GM18907 (cell line): ENCODE measurements around the gene SLC35B1.
"Not testable (repeated sequence)": the region's sequence is repeated elsewhere in the genome, so short reads cannot be mapped to it uniquely, and the experiment has no call there.

Source experiments
- ATAC-seq: cut with Tn5 transposase; IDR thresholded peaks from one replicate; pipeline ENCODE4 v1.9.1; 2021; ENCODE audit warnings: mild to moderate bottlenecking, moderate library complexity; ENCODE audit not compliant: unreplicated experiment

The SLC35B1 gene

DNA sequence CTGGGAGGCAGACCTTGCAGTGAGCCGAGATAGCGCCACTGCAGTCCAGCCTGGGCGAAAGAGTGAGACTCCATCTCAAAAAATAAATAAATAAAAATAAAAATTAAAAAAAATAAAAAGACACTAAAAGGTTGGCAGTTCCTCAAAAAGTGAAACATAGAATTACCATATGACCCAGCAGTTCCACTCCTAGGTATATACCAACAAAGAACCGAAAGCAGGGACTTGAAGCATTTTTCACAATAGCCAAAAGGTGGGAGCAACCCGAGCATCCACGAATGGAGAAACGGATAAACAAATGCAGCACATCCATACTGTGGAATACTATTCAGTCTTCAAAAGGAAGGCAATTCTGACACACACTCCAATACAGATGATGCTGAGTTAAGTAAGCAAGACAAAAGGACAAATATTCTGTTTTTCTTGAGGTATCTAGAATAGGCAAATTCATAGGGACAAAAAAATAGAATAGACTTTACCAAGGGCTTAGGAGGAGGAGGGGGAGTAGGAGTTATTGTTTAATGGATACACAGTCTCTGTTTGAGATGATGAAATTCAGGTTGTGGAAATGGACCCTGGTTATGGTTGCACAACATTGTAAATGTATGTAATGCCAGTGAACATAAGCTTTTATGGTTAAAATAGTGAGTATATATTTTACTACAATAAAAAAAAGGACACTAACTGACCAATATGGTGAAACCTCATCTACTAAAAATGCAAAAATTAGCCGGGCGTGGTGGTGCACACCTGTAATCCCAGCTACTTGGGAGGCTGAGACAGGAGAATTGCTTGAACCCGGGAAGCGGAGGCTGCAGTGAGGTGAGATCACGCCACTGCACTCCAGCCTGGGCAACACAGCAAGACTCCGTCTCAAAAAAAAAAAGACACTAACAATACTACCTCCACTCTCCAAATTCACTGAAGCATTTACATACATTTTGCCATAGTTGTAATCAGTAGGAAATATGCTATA is 27.0 kb upstream of the SLC35B1 start:
- no peak for ATAC-seq

DNA sequence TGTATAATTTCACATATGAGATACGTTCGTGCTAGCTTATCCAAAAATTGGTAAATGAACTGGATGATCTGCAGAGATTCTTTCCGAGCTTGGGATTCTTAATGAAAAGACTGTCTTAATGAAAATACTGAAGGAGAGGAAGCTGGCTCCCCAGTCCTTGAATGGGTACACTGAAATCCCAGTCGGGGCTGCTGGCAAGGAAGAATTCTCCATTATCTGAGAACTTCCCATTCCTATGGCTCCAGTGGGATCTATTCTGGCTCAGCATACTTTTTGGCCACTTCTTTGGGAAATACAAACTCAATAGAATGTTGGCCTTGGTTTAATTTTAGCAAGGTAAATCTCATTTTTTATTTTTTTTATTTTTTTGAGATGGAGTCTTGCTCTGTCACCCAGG is 23.7 kb upstream of the SLC35B1 start:
- ATAC-seq, result no peak

DNA sequence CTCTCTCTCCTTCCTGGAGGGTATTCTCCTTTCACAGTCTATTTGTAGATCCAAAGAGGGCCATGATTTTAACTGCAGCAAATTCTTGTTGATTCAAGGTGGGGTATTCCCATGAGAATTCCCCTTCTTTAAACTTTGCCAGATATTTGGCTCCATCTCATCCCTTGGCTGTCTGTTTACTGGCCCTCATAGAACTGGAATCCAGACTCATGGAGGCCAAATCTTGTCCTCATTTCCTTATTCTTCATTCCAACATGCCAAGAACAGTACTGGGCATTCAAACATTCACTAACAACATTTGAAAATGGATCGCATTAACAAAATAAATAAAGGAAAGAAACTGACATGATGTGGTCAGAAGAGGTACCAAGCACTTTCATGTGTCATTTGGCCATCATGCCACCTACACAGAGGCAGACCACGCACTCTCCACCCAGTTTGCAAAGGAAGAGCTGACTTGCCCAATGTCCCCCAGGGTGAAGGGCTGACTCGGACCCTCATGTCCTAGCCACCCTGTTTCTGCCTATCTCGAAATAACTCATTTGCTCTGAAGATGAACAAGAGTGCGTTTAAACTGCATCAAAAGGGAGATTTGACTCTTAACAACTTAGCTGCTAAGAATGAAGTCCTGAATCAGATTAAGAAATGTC is 23.1 kb upstream of the SLC35B1 start:
- ATAC-seq, result no peak

DNA sequence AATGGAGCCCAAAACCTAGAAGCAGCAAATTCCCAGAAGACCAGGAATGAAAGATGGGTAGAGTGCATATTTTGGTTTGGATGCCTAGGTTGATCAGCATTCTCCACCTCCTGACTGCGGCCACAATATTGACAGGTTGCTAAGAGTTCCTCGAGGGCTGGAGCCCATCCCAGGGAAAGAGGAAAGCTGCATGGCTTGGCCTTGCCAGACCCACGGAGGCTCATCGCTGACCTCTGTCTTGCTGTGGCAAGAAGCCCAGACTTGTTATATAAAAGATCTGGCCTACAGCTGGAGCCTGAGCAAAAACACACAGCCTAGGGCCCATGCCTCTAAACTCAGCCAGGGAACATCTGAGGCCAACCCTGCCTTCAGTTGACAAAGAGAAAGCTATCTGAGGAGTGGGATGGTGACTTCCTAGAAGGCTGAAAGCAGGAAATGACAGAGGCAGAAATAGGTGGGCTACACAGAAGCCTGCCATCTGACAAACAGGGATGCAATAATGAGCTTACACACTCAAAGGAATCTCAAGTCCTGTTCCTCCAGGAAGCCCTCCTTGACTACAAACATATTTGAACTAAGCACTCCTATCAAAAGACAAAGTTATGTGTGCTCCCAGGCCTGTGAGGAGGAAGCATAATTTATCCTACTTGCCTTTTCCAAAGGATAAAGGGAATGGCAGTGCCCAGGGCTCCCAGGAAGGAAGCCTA is 22.5 kb upstream of the SLC35B1 start:
- no peak for ATAC-seq

DNA sequence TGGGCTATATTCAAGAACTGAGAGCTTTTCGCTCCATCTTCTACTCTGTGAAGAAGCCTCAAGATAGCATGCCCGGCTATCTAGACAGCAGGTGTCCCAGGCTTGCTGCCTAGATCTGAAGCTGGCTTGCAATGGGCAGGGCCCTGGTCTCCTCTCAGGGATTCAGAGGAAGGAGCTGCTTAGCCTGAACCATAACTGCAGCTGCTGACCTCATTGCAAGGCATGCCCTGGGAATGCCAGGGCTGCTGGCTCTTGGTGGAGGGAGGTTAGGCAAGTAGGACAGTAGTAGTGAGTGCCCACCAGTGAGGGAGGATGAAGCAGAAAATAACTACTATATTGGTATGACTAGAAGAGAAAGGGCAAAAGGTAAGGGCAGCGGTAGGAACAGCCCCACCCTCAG is 21.3 kb upstream of the SLC35B1 start:
- no peak for ATAC-seq

DNA sequence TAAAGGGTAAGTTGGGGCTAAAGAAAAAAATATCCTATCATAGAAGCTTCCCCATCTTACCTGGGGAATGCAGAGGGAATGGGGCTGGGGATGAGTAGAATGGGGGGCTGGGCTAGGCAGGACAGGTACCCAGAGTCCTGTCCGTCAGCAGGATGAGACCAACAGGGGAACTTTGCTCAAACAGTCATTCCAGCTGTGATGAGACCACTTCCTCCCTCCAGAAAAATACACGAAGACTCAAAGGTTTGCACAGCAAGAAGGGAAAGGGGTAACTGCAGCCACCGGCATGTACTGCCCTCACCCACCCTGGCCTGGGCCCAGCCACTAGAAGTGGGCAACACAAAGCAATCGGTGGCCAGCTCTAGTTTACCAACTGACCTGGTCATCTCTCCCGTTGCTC is 20.7 kb upstream of the SLC35B1 start:
- no peak for ATAC-seq

DNA sequence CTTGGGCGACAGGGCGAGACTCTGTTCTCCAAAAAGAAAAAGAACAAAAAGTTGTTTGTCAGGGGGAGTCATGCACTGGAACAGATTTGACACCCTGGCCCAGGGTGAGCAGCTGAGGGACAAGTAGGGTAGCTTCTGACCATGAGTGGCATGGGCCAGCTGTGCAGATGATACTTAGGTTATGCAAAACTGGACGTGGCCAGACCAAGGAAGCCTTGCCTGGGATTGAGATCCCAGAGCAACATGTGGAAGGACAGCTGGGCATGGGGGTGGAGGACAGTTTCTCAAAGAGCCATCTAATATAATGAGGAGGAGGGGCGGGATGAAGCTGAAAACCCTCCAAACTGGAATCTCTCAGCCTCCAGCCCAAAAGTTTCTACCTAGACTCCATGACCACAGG is 19.6 kb upstream of the SLC35B1 start:
- no peak for ATAC-seq

DNA sequence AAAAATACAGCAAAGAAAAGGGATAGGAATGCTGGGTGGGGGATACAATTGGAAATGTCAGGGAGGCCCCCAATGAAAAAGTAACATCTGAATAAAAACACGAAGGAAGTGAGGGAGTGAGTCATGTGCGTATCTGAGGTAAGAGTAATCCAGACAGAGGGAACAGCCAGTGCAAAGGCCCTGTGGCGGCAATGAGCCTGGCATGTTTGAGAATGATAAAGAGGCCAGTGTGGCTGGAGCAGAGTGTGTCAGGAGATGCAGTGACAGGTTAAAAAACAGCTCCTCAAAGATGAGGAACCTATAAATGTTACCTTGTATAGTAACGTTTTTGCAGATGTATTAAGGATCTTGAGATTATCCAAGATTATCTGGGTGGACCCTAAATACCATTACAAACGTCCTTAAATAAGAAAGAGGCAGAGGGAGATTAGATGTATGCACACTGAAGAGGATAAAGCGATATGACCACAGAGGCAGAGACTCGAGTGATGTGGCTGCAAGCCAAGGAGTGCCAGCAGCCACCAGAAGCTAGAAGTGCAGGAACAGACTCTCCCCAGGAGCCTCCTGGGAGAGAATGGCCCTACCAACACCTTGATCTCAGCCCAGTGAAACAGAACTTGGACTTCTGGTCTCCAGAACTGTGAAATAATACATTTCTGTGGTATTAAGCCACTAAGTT is 17.8 kb upstream of the SLC35B1 start:
- no peak for ATAC-seq

DNA sequence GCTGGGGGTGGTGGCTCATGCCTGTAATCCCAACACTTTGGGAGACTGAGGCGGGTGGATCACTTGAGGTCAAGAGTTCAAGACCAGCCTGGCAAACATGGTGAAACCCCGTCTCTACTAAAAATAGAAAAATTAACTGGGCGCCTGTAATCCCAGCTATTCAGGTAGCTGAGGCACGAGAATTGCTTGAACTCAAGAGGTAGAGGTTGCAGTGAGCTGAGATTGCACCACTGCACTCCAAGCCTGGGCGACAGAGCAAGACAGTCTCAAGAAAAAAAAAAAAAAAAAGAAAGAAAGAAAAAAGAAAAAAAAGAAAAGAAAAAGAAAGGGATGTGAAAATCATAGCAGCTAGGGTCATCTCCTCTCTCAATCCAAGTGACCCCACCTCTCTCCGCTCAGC is 16.8 kb upstream of the SLC35B1 start:
- not testable (repeated sequence) for ATAC-seq

DNA sequence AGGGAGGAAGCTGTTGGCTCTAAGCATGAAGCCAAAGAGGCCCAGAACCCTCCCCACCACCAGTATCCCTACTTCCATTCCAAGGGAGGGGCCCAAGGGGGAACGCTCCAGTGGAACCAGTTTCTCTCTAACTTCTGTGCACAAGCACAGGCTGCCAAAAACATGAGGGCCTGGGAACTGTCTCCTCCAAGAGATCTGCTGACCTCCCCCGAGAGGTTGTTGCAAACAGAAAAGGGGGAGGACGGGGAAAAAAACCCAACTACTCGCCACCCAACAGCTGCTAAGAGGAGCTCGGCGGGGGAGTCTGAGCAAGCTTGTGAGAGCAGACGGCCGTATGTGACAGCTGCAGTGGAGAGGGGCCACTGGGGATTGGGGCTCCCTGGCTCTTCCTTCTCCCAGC is 15.7 kb upstream of the SLC35B1 start:
- ATAC-seq, result no peak

DNA sequence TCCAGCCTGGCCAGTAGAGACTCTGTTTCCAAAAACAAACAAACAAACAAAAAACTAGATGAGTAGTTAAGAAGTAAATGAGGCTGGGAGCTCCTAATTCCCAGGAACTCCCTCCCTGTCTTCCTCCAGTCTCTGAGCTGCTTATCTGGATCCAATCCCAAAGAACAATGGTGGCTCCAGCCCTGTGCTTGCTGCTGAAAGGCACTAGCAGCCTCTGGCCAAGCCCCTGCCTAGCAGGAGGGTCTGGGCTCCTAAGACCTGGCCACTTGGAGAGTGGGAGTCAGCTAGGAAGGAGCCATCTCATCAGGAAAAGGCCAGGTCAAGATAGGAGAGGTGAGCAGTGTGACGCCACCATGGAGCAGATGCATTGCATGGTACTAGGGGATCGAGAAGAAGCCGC is 14.3 kb upstream of the SLC35B1 start:
- no peak for ATAC-seq

DNA sequence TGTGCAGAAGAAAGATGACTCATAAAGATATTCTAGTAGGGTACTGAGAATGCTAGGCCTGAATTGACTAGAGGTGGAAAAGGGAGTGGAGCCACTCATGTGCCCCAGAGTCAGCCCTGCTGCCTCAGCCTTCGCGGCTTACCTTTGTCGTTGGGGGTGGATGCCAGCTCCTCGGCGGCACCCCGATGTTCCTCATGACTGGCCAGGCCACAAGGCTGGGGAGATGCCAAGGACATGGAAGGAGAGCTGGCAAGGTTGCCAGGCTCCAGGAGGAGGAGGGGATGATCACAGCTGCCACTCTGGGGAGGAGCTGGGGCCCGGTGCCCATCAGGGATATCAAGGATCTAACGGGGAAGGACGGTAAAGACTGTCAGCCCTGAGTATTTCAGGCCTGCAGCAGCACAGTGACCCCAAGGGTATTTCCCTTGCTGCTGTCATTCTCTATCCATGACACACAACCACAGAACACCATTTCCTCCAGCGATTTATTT is 9.7 kb upstream of the SLC35B1 start:
- ATAC-seq, result no peak

DNA sequence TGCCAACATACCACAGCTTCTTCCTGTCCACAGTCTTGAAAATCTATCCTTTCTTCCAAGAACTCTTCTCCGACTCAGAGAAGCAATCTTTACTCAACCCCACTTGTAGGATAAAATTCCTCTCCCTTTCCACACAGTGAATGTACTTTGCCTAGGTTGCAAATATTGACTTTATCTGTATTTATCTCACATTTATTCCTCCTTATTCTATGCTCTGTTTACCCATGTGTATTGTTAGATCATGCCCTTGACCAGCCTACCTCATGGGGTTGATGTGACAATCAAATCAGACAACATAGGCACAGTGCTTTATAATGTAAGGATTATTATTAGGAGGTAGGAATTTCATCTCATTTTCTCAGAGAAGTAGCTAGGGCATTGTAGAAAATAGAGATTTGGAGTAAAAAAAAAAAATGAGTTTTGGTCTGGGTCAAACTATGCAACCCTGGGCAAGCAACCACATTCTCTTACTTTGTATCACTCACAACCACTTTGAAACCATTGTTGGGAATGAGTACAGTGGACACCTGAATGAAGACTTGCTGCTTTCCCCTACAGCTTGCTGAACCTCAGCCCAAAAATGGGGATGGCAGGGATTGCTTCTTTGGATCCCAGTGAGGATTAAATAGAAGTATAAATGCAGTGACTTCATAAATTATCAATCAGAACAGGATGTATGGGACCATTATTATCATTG is 9.1 kb upstream of the SLC35B1 start:
- ATAC-seq, result no peak

DNA sequence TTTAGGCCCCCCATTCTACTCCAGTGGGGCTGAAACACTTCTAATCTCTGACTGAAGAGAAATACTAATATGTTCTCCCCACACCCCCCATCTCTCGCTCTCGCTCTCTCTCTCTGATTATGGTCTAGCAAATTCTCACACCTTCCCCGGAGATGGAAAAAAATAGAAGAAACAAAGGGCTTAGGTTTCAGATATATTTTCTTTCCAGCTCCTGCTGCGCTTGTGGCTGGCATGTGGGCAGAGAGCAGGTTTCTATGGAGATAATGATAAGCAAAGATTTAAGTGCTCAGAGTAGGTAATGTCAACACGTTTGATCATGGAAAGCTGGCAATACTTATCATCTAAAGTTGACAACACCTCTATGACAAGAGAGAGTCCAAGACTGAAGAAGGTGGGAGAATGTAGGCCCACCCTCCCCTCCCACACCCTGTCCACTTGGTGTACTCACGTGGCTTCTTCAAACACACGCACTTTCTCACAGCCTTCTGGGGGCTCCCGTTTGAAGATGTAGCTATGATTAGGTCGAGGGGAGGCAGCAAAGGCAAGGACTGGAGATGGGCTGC is 8.0 kb upstream of the SLC35B1 start:
- ATAC-seq, result no peak

DNA sequence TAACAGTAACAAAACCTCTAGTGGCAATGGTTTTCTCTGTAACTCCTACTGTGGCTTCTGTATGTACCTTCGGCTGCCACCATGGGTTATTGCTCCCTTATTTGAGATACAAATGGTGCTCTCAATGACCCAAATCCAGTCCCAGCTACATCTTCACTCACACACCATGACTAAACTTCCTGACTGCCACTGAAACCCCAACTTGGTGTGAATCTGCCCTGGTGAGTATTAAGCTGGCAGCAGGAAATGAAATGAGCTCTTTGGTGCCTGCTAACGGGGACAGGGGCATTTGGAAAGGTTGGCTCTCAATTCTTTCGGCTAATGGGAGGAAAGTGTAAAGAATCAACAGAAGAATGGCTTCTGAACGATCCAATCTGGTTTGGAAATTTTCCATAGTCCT is 7.5 kb upstream of the SLC35B1 start:
- no peak for ATAC-seq

DNA sequence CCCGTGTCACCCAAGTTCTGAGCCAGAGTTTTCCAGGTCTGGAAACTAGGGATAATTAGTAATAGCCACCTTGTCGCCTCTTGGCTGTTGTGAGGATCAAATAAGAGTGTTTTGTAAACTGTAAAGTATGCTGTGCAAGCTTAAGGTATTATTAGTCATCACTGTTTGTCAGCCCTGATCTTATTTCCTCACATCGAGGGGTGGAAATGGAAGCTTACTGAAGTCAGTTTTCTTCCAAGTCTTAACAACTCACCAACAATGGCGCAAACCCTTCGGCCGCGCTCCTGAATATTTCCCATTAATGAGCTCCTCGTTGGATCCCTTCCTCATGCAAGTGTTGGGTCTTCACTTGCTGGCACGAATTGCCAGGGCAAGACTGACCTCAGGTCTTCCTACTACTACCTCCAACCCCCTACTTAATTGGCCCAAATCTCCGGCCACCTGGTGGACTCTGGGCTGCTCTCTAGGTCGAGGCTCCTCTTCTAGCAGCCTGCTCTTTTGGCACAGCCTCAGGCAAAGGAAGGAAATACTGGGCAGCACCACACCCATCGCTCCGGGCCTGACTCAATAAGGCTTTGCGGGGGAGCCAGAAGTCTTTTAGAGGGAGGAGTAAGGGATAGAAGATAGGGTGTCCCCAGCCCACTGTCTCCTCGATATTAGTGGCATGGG is 885 bp upstream of the SLC35B1 start:
- no peak for ATAC-seq

DNA sequence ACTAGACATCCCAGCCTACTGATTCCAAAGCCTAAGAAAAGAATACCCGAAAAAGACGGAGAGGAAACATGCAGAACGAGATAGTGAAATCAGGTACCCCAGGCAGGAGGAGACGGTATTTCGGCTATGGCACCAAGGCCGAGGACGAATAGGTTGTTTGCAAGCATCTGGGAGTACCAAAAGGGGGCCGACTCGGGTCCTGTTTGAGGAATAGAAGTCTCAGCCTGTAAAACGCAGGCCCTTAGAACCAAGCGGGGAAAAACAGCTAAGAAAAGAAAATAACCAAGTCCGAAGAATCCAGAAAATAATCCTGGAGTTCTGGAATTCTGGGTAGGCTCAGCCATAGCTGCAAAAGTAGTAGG is 537 bp downstream of the SLC35B1 start:
- no peak for ATAC-seq

DNA sequence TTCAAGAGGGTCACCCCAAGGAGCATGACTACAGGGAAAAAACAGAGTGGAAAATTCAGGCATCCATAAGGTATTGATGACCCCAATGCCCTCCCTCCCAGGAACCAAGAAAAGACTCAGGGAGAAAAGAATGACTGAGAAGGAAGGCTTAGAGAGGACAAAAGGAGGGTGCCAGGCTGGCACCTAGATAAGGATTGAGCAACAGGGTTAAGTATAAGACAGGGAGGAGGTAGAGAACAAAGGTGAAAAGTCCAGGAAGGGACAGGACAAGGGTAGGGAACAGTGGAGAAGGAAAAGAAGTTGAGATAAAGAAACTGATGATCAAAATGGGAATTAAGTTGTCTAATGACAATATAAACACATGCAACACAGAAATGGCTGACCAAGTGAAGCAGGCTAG is 2.5 kb downstream of the SLC35B1 start:
- no peak for ATAC-seq

DNA sequence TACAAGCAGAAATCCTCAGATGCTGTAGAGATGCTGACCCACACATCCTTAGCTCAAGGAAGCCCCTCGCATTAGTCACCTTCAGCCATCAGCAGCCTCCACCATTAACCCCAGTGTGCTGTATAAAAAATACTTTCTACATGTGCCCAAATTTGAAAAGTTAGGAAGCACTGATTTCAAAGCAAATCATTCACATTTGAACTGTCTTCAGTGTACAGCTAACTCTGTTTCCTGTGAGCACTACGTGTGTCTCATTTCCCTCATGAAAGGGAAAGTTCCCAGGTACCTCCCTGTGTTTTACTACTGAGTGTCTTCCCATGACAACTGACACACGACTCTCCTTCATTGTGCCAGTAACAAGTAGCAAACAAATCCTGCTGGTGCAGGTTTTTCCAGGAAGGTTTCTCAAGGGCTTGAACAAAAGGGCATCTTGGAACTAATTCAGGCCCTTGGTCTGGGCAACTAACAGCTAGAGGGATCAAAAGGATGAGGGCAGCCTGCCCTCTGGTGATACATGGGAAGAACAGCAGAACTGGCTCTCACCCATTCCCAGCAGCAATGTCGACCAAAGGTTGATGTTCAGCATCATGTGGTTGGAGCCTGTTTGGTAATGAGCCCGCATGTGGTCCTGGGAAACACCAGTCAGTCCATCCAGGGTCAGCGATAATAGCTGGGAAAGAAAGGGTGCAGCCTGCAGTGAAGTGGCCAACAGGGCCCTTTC is 4.0 kb downstream of the SLC35B1 start:
- ATAC-seq, result no peak
